Measurements from ENCODE around the gene PDE8B. TPM values are rescaled to one million over a fixed set of nuclear protein-coding genes. Genes with fewer than 3 reads are reported as not detected.

Gene PDE8B
- polyA plus RNA-seq, 1 experiment = 0.02 TPM

DNA sequence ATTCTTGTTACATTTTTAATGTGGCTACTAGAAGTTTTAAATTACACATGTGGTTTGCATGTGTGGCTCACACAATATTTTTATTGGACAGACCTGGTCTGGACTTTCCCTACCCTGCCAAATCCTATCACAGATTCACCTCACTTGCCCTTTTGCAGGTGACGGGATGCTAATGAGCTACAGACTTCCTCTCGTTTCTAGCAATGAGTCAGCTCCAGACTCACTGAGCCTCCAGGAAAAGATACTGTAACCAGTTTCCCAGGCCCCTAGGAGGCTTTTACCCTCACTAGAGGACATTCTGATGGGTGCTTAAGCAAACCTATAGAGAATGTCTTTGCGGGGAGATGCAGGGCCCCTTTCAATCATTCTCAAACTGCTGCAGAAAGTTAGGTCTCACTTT lies 146.3 kb downstream of the PDE8B start:
- H3K4me3 ChIP-seq (ENCODE audit: low read depth, low read length) = no peak overlapping the region
- H3K9me3 ChIP-seq (ENCODE audit: control insufficient read depth, insufficient read depth, low read length) = no peaks in the 10 kb centered on the region
- peak; percentile 4 for DNase-seq (ENCODE audit: low read depth, low spot score)
- ChIA-PET CTCF (no interaction called here), POLR2A (no interaction called here)
- TF ChIP-seq, protein P1, sequence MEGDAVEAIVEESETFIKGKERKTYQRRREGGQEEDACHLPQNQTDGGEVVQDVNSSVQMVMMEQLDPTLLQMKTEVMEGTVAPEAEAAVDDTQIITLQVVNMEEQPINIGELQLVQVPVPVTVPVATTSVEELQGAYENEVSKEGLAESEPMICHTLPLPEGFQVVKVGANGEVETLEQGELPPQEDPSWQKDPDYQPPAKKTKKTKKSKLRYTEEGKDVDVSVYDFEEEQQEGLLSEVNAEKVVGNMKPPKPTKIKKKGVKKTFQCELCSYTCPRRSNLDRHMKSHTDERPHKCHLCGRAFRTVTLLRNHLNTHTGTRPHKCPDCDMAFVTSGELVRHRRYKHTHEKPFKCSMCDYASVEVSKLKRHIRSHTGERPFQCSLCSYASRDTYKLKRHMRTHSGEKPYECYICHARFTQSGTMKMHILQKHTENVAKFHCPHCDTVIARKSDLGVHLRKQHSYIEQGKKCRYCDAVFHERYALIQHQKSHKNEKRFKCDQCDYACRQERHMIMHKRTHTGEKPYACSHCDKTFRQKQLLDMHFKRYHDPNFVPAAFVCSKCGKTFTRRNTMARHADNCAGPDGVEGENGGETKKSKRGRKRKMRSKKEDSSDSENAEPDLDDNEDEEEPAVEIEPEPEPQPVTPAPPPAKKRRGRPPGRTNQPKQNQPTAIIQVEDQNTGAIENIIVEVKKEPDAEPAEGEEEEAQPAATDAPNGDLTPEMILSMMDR (IDR thresholded peaks at IDR 0.05; ENCODE audit: low read depth, low read length) = no peak; the same call in 1 of the 2 replicates
- no peak overlapping the region for H3K27ac ChIP-seq (ENCODE audit: low read depth, low read length)
- peaks cover 5% of the 10 kb centered on the region for H3K27me3 ChIP-seq (ENCODE audit: control insufficient read depth, insufficient read depth, low read length)

DNA sequence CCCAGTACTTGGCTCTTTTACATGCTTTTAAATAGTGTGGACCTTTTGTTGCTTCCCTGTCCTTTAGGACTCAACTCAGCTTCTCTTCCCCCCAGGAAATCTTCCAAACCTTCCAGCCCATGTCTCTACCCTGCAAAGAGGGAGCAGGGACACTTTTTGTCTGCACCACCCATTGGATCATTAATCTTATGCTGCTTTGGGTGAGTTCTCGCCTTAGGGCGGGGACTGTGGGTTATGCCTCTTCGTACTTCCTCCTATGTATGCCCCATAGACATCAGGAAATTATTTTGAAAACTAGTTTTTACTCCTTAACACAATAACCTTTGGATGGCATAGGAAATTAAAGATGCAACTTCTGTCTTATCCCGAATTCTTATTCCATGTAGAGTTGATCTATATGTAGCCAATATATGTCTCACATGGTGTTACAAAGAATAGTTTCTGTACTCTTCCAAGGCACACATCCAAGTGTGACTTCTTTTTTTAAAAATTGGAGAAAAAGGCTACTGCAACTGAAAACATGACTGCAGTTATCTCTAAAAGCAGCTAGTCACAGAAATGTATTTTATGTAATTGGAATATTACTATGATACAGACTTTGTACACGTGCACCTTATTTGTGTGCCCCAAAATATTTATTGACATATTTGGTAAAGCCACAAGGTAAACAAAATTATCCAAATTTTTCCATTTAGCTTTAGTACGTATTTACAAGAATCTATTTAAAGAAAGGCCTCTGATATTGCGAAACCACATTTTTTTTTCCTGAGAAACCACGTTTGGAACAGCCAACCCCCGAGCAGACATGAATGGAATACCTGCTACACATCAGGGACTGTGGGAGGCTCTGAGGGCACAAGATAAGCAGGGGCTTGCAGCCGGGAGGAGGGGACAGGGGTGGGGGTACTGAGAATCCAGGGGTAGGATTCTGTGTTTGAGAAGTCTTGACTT lies 148.1 kb downstream of the PDE8B start:
- ChIA-PET POLR2A (no interaction called here), CTCF (no interaction called here)
- H3K27ac ChIP-seq (ENCODE audit: low read depth, low read length) = peak overlapping the region; percentile 31

DNA sequence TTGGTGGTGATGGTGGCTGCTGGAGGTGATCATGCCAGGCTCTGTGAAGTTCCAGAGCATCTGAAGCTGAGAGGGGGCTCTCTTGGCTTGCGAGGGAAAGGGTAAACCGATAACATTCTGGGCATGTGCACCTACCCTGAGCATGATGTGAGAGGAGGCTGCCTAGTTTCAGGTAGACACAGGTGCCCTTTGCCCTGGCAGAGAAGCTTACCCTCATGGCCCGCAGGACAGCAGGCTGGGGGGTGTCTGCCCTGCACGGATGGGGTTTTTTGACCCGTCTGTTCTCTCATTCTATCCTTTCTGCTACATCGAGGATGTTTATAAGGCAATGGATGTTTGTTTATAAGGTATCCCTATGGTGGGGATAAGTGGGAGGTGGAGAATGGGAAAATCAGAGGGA lies 148.8 kb downstream of the PDE8B start:
- no peak for DNase-seq (ENCODE audit: low read depth, low spot score)
- TF ChIP-seq, protein P1 (IDR thresholded peaks at IDR 0.05; ENCODE audit: low read depth, low read length) = no peak
- no peaks in the 10 kb centered on the region for H3K27me3 ChIP-seq (ENCODE audit: control insufficient read depth, insufficient read depth, low read length)
- H3K27ac ChIP-seq (ENCODE audit: low read depth, low read length) = peak overlapping the region; percentile 31
- H3K9me3 ChIP-seq (ENCODE audit: control insufficient read depth, insufficient read depth, low read length) = no peaks in the 10 kb centered on the region
- no peak overlapping the region for H3K4me3 ChIP-seq (ENCODE audit: low read depth, low read length)
- POLR2A ChIA-PET = no interaction called here
- CTCF ChIA-PET = no interaction called here

More for the DNA sequence above, 148.1 kb downstream of the PDE8B start:
- peak; percentile 33 for DNase-seq (ENCODE audit: low read depth, low spot score)
- TF ChIP-seq, protein P1 (IDR thresholded peaks at IDR 0.05; ENCODE audit: low read depth, low read length) = no peak
- H3K9me3 ChIP-seq (ENCODE audit: control insufficient read depth, insufficient read depth, low read length) = no peaks in the 10 kb centered on the region
- no peak overlapping the region for H3K4me3 ChIP-seq (ENCODE audit: low read depth, low read length)
- H3K27me3 ChIP-seq (ENCODE audit: control insufficient read depth, insufficient read depth, low read length) = no peaks in the 10 kb centered on the region

DNA sequence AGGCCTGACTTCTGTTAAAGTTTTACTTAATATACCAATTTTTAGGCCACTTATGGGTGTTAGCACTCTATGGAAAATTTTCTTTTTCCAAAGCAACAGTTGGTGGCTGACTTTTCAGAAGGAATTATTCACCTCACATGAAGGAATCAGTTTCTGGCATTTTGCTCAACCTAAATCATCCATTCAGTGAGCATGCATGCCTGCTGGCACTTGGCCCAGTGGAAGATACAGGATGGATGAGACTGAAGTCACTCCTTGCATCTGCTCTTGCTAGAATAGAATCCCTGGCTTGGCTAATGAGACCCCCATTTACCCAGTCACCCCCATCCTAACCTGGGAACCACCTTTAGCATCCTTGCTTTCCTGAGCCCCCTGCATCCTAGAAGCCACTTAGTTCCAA lies 149.9 kb downstream of the PDE8B start:
- H3K27ac ChIP-seq (ENCODE audit: low read depth, low read length) = no peak overlapping the region
- ChIA-PET CTCF (no interaction called here), POLR2A (no interaction called here)
- no peak for DNase-seq (ENCODE audit: low read depth, low spot score)
- TF ChIP-seq, protein P1 (IDR thresholded peaks at IDR 0.05; ENCODE audit: low read depth, low read length) = no peak
- no peak overlapping the region for H3K4me3 ChIP-seq (ENCODE audit: low read depth, low read length)
- H3K27me3 ChIP-seq (ENCODE audit: control insufficient read depth, insufficient read depth, low read length) = no peaks in the 10 kb centered on the region
- no peaks in the 10 kb centered on the region for H3K9me3 ChIP-seq (ENCODE audit: control insufficient read depth, insufficient read depth, low read length)

DNA sequence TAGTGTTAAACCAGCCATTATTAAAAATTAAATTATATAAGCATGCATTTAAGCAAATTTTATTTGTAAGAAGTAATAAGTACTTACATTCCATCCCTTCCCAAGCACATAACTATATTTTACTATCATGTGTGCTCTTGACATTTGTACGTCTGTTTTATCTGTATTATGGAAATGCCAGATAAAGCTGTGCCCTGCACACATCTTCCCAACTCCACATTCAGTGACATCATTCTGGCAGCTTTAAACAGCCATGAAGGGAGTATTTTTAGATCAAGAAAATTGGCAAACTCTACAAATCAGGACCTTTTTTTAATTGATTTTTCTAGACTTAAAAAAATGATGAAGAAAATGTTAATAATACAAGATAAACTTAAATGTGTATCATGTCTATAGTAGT lies 150.5 kb downstream of the PDE8B start:
- H3K9me3 ChIP-seq (ENCODE audit: control insufficient read depth, insufficient read depth, low read length) = no peaks in the 10 kb centered on the region
- CTCF ChIA-PET = no interaction called here
- H3K4me3 ChIP-seq (ENCODE audit: low read depth, low read length) = no peak overlapping the region
- no peaks in the 10 kb centered on the region for H3K27me3 ChIP-seq (ENCODE audit: control insufficient read depth, insufficient read depth, low read length)
- no peak overlapping the region for H3K27ac ChIP-seq (ENCODE audit: low read depth, low read length)
- no peak for DNase-seq (ENCODE audit: low read depth, low spot score)
- POLR2A ChIA-PET = no interaction called here
- TF ChIP-seq, protein P1 (IDR thresholded peaks at IDR 0.05; ENCODE audit: low read depth, low read length) = no peak
